DOHH2 (cell line): ENCODE measurements around the gene CDKN2B-AS1.

Experiments used
- H3F3A ChIP-seq: fragments of 200-600 bp; sonication (generic), shearing (Covaris generic); 2 replicates; pipeline ENCODE4 v1.6.0; 2016; ENCODE audit warnings: antibody characterized with exemption, mild to moderate bottlenecking; ENCODE audit not compliant: control insufficient read depth, insufficient read depth
- H3K27ac ChIP-seq: fragments of 200-600 bp; sonication (generic); 2 replicates; pipeline ENCODE4 v1.5.1; 2014; ENCODE audit warnings: low read depth, mild to moderate bottlenecking, low read length, moderate library complexity
- H3K27me3 ChIP-seq: fragments of 200-600 bp; sonication (generic); 2 replicates; pipeline ENCODE4 v1.6.1; 2014; ENCODE audit warnings: mild to moderate bottlenecking, low read length, mixed read lengths; ENCODE audit not compliant: control insufficient read depth
- H3K36me3 ChIP-seq: fragments of 200-600 bp; sonication (generic); 2 replicates; pipeline ENCODE4 v1.6.1; 2014; ENCODE audit warnings: mild to moderate bottlenecking, low read length, moderate library complexity, mixed read lengths; ENCODE audit not compliant: control insufficient read depth
- H3K4me1 ChIP-seq: fragments of 200-600 bp; sonication (generic); 2 replicates; pipeline ENCODE4 v1.6.1; 2014; ENCODE audit warnings: mild to moderate bottlenecking, low read length, mixed read lengths; ENCODE audit not compliant: control insufficient read depth
- H3K4me2 ChIP-seq: fragments of 200-600 bp; sonication (generic); 2 replicates; pipeline ENCODE4 v1.6.0; 2014; ENCODE audit warnings: mild to moderate bottlenecking, low read length, moderate library complexity
- H3K4me3 ChIP-seq: fragments of 200-600 bp; sonication (generic); 2 replicates; pipeline ENCODE4 v1.5.1; 2014; ENCODE audit warnings: mild to moderate bottlenecking, low read length, mixed read lengths
- H3K79me2 ChIP-seq: fragments of 200-600 bp; sonication (generic); 2 replicates; pipeline ENCODE4 v1.6.1; 2014; ENCODE audit warnings: mild to moderate bottlenecking, low read length, mixed read lengths; ENCODE audit not compliant: control insufficient read depth
- H3K9me2 ChIP-seq: fragments of 200-600 bp; sonication (generic); replicated peaks from 2 replicates; pipeline ENCODE4 v1.6.1; 2014; ENCODE audit warnings: mild to moderate bottlenecking, low read length, mixed read lengths; ENCODE audit not compliant: control insufficient read depth
- H3K9me3 ChIP-seq: fragments of 200-600 bp; sonication (generic); 2 replicates; pipeline ENCODE4 v1.6.1; 2014; ENCODE audit warnings: antibody characterized with exemption, low read length, mixed read lengths; ENCODE audit not compliant: control insufficient read depth, insufficient read depth
- H4K20me1 ChIP-seq: fragments of 200-600 bp; sonication (generic); 2 replicates; pipeline ENCODE4 v1.6.0; 2014; ENCODE audit warnings: low read depth, mild to moderate bottlenecking, antibody characterized with exemption, low read length, moderate library complexity; ENCODE audit not compliant: control insufficient read depth, insufficient read depth
- CTCF ChIP-seq: fragments of 200-600 bp; sonication (generic); IDR thresholded peaks from one replicate; pipeline ENCODE4 v1.5.1; 2014; ENCODE audit warnings: antibody characterized with exemption, mild to moderate bottlenecking, low read depth, low read length; ENCODE audit not compliant: poor library complexity, severe bottlenecking
- EZH2phosphoT487 ChIP-seq: fragments of 200-600 bp; sonication (generic); IDR thresholded peaks from 2 replicates; pipeline ENCODE4 v1.6.1; 2017; ENCODE audit warnings: borderline replicate concordance, mild to moderate bottlenecking, antibody characterized with exemption, low read length, moderate library complexity, mixed read lengths

CDKN2B-AS1 gene

GRCh38 chr9:22035591-22036011 lies 41.0 kb downstream of the CDKN2B-AS1 start:
- TF ChIP-seq EZH2phosphoT487: no peak
- no peak for TF ChIP-seq CTCF
- H3K27me3 ChIP-seq: no peaks in the 10 kb centered on the region
- H3K4me3 ChIP-seq: no peak overlapping the region
- no peaks in the 10 kb centered on the region for H3K36me3 ChIP-seq
- no peak overlapping the region for H3K27ac ChIP-seq
- H3K9me2 ChIP-seq: no peaks in the 10 kb centered on the region
- H3F3A ChIP-seq: no peaks in the 10 kb centered on the region
- no peaks in the 10 kb centered on the region for H4K20me1 ChIP-seq
- H3K79me2 ChIP-seq: no peaks in the 10 kb centered on the region
- no peak overlapping the region for H3K4me2 ChIP-seq
- no peaks in the 10 kb centered on the region for H3K4me1 ChIP-seq
- H3K9me3 ChIP-seq: no peaks in the 10 kb centered on the region

- H3K4me3 ChIP-seq: no peak overlapping the region
- no peak overlapping the region for H3K27ac ChIP-seq
- no peaks in the 10 kb centered on the region for H3K9me2 ChIP-seq
- no peaks in the 10 kb centered on the region for H3F3A ChIP-seq
- no peaks in the 10 kb centered on the region for H3K27me3 ChIP-seq
- no peaks in the 10 kb centered on the region for H3K9me3 ChIP-seq
- H4K20me1 ChIP-seq: no peaks in the 10 kb centered on the region
- H3K4me2 ChIP-seq: no peak overlapping the region
- H3K4me1 ChIP-seq: no peaks in the 10 kb centered on the region
- no peaks in the 10 kb centered on the region for H3K36me3 ChIP-seq
- no peaks in the 10 kb centered on the region for H3K79me2 ChIP-seq
- no peak for TF ChIP-seq EZH2phosphoT487
- no peak for TF ChIP-seq CTCF
Measured at GRCh38 chr9:22036866-22037626, 42.5 kb downstream of the CDKN2B-AS1 start.

- no peaks in the 10 kb centered on the region for H4K20me1 ChIP-seq
- no peak overlapping the region for H3K4me3 ChIP-seq
- H3F3A ChIP-seq: no peaks in the 10 kb centered on the region
- H3K4me2 ChIP-seq: no peak overlapping the region
- H3K27me3 ChIP-seq: no peaks in the 10 kb centered on the region
- H3K4me1 ChIP-seq: no peaks in the 10 kb centered on the region
- H3K79me2 ChIP-seq: no peaks in the 10 kb centered on the region
- no peak for TF ChIP-seq CTCF
- H3K36me3 ChIP-seq: no peaks in the 10 kb centered on the region
- no peaks in the 10 kb centered on the region for H3K9me2 ChIP-seq
- H3K9me3 ChIP-seq: no peaks in the 10 kb centered on the region
- H3K27ac ChIP-seq: no peak overlapping the region
Measured at GRCh38 chr9:22037954-22038690, 43.5 kb downstream of the CDKN2B-AS1 start.
